Ishikawa (cell line): ENCODE results near the gene ZNF726.

Experiments
- CREB1 ChIP-seq: IDR thresholded peaks from 2 replicates; pipeline ENCODE4 v1.6.1; 2012; ENCODE audit warnings: low read depth
- EP300 ChIP-seq: IDR thresholded peaks from 2 replicates; pipeline ENCODE4 v1.6.1; 2012; ENCODE audit warnings: borderline replicate concordance
- FOXM1 ChIP-seq: IDR thresholded peaks from 2 replicates; pipeline ENCODE4 v1.6.1; 2012; ENCODE audit warnings: low read depth, borderline replicate concordance
- MAX ChIP-seq: IDR thresholded peaks from 2 replicates; pipeline ENCODE4 v1.6.1; 2012
- NFIC ChIP-seq: IDR thresholded peaks from 2 replicates; pipeline ENCODE4 v1.6.1; 2012
- RAD21 ChIP-seq: IDR thresholded peaks from 2 replicates; pipeline ENCODE4 v1.6.1; 2012; ENCODE audit warnings: low read depth
- REST ChIP-seq: IDR thresholded peaks from 2 replicates; pipeline ENCODE4 v1.6.1; 2012; ENCODE audit warnings: low read depth, mild to moderate bottlenecking
- TAF1 ChIP-seq: IDR thresholded peaks from 2 replicates; pipeline ENCODE4 v1.6.1; 2012; ENCODE audit warnings: low read depth, mild to moderate bottlenecking
- TEAD4 ChIP-seq: IDR thresholded peaks from 2 replicates; pipeline ENCODE4 v1.6.1; 2012
- USF1 ChIP-seq: IDR thresholded peaks from 2 replicates; pipeline ENCODE4 v1.6.1; 2012
- YY1 ChIP-seq: IDR thresholded peaks from 2 replicates; pipeline ENCODE4 v1.6.1; 2012; ENCODE audit warnings: low read depth

- TF ChIP-seq TEAD4, result no peak
- TF ChIP-seq NFIC, result no peak
- no peak for TF ChIP-seq CREB1
- no peak for TF ChIP-seq EP300
- TF ChIP-seq FOXM1, result no peak
- TF ChIP-seq TAF1, result no peak
- TF ChIP-seq REST, result no peak
- TF ChIP-seq MAX, result no peak
- TF ChIP-seq USF1, result no peak
- TF ChIP-seq RAD21, result no peak
- no peak for TF ChIP-seq YY1
Measured at GRCh38 chr19:23971598-23971997, 56.9 kb downstream of the ZNF726 start.
